HCT116 (cell line): ENCODE data around the gene EXD3. TPM values are rescaled to one million over a fixed set of nuclear protein-coding genes. Genes with fewer than 3 reads are reported as not detected.

Experiments used
- ATAC-seq: fragments of 200-7000 bp; cut with Tn5 transposase; 2 replicates; pipeline ENCODE4 v1.9.1; 2020; ENCODE audit warnings: mild to moderate bottlenecking, moderate library complexity
- BruUV-seq: library from RNA; stranded (reverse); fragments of 400-500 nt; replicated peaks from 2 replicates; lab custom pipeline; 2021; lab: Mats Ljungman, UMichigan
- CTCF ChIA-PET: fragments of 300-600 bp; sonication (Branson Sonifier 250); formaldehyde crosslinking; loops from one replicate; lab custom pipeline; 2021; ENCODE audit warnings: antibody characterized with exemption; lab: Charles Lee
- POLR2A ChIA-PET: fragments of 300-600, 350-600 bp; sonication (Branson Sonifier 250); formaldehyde crosslinking; loops from one replicate; lab custom pipeline; 2021; ENCODE audit warnings: antibody characterized with exemption; lab: Charles Lee
- RAD21 ChIA-PET, 2 experiments: fragments of 300-600 bp; sonication (Branson Sonifier 250); formaldehyde crosslinking; loops; one replicate each; lab custom pipeline; 2023; ENCODE audit warnings: low total read pairs in 2 of 2; ENCODE audit not compliant: uncharacterized antibody in 2 of 2, unreplicated experiment in 2 of 2, low non-redundant PET in 1 of 2; lab: Charles Lee
- DNase-seq: peaks from one replicate; pipeline ENCODE4 v3.0.0-alpha.2; 2010; ENCODE audit warnings: low read depth, low spot score
- H2AFZ ChIP-seq: fragments of 200-600 bp; shearing (Covaris generic), sonication (generic); 2 replicates; pipeline ENCODE4 v1.6.1; 2017; ENCODE audit warnings: low read depth, mixed run types, mixed read lengths, antibody characterized with exemption, low read length; ENCODE audit not compliant: poor library complexity, severe bottlenecking
- H3K27ac ChIP-seq: 2 replicates; pipeline ENCODE4 v1.5.1; 2012; ENCODE audit warnings: low read depth, low read length
- H3K27me3 ChIP-seq: fragments of 200-600 bp; sonication (generic); 2 replicates; pipeline ENCODE4 v1.6.1; 2016; ENCODE audit warnings: mixed run types, low read length, mixed read lengths; ENCODE audit not compliant: insufficient read depth
- H3K36me3 ChIP-seq, 2 experiments: fragments of 200-500 bp in 1 of 2; fragments of 200-600 bp in 1 of 2; sonication (Bioruptor generic) in 1 of 2; sonication (generic) in 1 of 2; 2 replicates each; pipeline versions ENCODE4 v1.5.1 to v1.6.1; 2014 to 2016; ENCODE audit warnings: low read length in 2 of 2, inconsistent platforms in 1 of 2, mixed read lengths in 1 of 2, mixed run types in 1 of 2; ENCODE audit not compliant: insufficient read depth in 2 of 2, control insufficient read depth in 1 of 2
- H3K4me1 ChIP-seq, 2 experiments: fragments of 200-600 bp in 1 of 2; sonication (generic) in 1 of 2; 2 replicates each; pipeline versions ENCODE4 v1.5.1 to v1.6.1; 2012 to 2017; ENCODE audit warnings: low read length in 2 of 2, inconsistent platforms in 1 of 2, mild to moderate bottlenecking in 1 of 2, mixed read lengths in 1 of 2, mixed run types in 1 of 2, moderate library complexity in 1 of 2; ENCODE audit not compliant: insufficient read depth in 2 of 2, control insufficient read depth in 1 of 2
- H3K4me2 ChIP-seq: fragments of 200-600 bp; sonication (generic); 2 replicates; pipeline ENCODE4 v1.6.1; 2017; ENCODE audit warnings: mixed run types, low read length, mixed read lengths
- H3K4me3 ChIP-seq, 2 experiments: fragments of 200-600 bp in 1 of 2; sonication (generic) in 1 of 2; replicated peaks in 1 of 2; 2 replicates each; pipeline ENCODE4 v1.5.1; 2011 to 2016; ENCODE audit warnings: low read length in 2 of 2, control low read depth in 1 of 2, low read depth in 1 of 2, mild to moderate bottlenecking in 1 of 2, mixed read lengths in 1 of 2, mixed run types in 1 of 2
- H3K79me2 ChIP-seq: fragments of 200-600 bp; sonication (generic); 2 replicates; pipeline ENCODE4 v1.6.1; 2017; ENCODE audit warnings: mild to moderate bottlenecking, mixed run types, low read length, moderate library complexity, mixed read lengths; ENCODE audit not compliant: insufficient read depth
- H3K9ac ChIP-seq: fragments of 200-600 bp; sonication (generic); 2 replicates; pipeline ENCODE4 v1.6.1; 2016; ENCODE audit warnings: low read length, mixed read lengths
- H3K9me2 ChIP-seq: fragments of 200-600 bp; sonication (generic), shearing (Covaris generic); 2 replicates; pipeline ENCODE4 v1.6.1; 2017; ENCODE audit warnings: mixed run types, mild to moderate bottlenecking, moderate library complexity; ENCODE audit not compliant: insufficient read depth
- H3K9me3 ChIP-seq, 2 experiments: fragments of 200-500 bp in 1 of 2; fragments of 200-600 bp in 1 of 2; sonication (Bioruptor generic) in 1 of 2; sonication (generic) in 1 of 2; 2 replicates each; pipeline ENCODE4 v1.6.1; 2014 to 2017; ENCODE audit warnings: low read length in 2 of 2, mixed read lengths in 2 of 2, inconsistent platforms in 1 of 2, low read depth in 1 of 2, mild to moderate bottlenecking in 1 of 2, mixed run types in 1 of 2, moderate library complexity in 1 of 2; ENCODE audit not compliant: control insufficient read depth in 1 of 2, insufficient read depth in 1 of 2
- H4K20me1 ChIP-seq: fragments of 200-600 bp; sonication (generic), shearing (Covaris generic); 2 replicates; pipeline ENCODE4 v1.6.1; 2017; ENCODE audit warnings: mixed run types, mild to moderate bottlenecking, moderate library complexity; ENCODE audit not compliant: insufficient read depth
- EGR1 ChIP-seq: IDR thresholded peaks from 2 replicates; pipeline ENCODE4 v1.6.1; 2012; ENCODE audit warnings: low read depth
- JUND ChIP-seq: IDR thresholded peaks from 2 replicates; pipeline ENCODE4 v1.6.1; 2012
- POLR2A ChIP-seq: IDR thresholded peaks from 2 replicates; pipeline ENCODE4 v1.7.0; 2011; ENCODE audit warnings: borderline replicate concordance; ENCODE audit not compliant: insufficient read depth, insufficient read length; ENCODE audit errors: extremely low read depth
- POLR2AphosphoS5 ChIP-seq: IDR thresholded peaks from 2 replicates; pipeline ENCODE4 v1.6.1; 2011; ENCODE audit warnings: mild to moderate bottlenecking, low read depth, low read length, moderate library complexity
- RAD21 ChIP-seq: IDR thresholded peaks from 2 replicates; pipeline ENCODE4 v1.6.1; 2012; ENCODE audit warnings: low read depth, mild to moderate bottlenecking
- SP1 ChIP-seq: IDR thresholded peaks from 2 replicates; pipeline ENCODE4 v1.6.1; 2012; ENCODE audit warnings: low read depth
- intact Hi-C: fragments of 100-400 bp; cut with micrococcal nuclease; formaldehyde crosslinking; loops from 2 replicates; pipeline ENCODE4 v1.10.0; 2022
- total RNA-seq: library from RNA; stranded (reverse); gene quantifications from one replicate; pipeline ENCODE4 v1.2.1, GENCODE V29; 2021; ENCODE audit not compliant: unreplicated experiment
- TF ChIP-seq, protein P1 (sequence below): IDR thresholded peaks from 2 replicates; pipeline ENCODE4 v1.6.1; 2012; ENCODE audit warnings: low read depth
- TF ChIP-seq, protein P2 (sequence below), 3 experiments: fragments of 200-600 bp in 1 of 3; sonication (generic) in 1 of 3; IDR thresholded peaks in 2 of 3; conservative IDR thresholded peaks in 1 of 3; 2 replicates each; pipeline ENCODE4 v1.5.1; 2012 to 2017; ENCODE audit warnings: low read depth in 2 of 3, low read length in 2 of 3, antibody characterized with exemption in 1 of 3, borderline replicate concordance in 1 of 3, control low read depth in 1 of 3, mild to moderate bottlenecking in 1 of 3, mixed read lengths in 1 of 3, mixed run types in 1 of 3, moderate library complexity in 1 of 3; ENCODE audit not compliant: insufficient read depth in 1 of 3
- TF ChIP-seq, protein P3 (sequence below): IDR thresholded peaks from 2 replicates; pipeline ENCODE4 v1.6.1; 2012

Gene EXD3
- total RNA-seq, 1 experiment from 2014 or later, result 25.4 TPM

DNA sequence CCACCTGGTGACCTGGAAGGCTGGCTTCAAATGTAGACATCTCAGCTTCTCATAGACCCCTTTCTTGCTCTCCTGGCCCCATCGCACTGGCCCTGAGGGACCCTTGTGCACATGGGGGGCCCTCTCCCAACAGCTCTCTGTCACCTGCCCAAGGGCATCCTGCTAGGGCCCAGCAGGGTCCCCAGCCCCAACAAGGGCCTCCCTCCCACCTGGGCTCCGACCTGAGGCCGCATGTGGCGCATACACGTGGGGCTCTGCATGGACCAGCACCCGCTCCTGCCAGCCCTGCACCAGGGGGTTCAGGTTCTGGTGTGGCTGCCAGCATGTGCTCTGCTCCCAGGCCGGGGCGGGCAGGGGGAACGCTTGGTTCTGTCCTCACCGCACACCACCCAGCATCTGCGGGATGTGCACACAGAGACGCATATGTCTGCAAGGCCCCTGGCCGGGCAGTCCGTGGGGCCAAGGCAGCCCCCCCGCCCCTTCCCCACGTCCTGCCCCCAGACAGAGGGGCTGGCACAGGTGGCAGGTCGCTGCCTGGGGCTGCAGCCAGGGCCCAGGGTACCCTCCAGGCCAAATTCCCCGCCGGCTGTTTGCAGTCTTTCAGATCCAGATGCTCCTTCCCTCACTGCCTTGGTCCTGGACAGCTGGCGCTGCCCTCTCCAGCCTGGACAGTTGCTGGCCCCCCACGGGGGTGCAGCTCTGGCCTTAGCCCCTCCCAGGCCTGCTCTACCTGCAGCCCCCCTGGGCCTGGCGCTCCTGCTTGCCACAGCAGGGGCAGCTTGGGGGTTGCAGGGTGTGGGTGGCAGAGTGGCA, 103.0 kb downstream of the EXD3 start (continued):
- TF ChIP-seq, protein P1, sequence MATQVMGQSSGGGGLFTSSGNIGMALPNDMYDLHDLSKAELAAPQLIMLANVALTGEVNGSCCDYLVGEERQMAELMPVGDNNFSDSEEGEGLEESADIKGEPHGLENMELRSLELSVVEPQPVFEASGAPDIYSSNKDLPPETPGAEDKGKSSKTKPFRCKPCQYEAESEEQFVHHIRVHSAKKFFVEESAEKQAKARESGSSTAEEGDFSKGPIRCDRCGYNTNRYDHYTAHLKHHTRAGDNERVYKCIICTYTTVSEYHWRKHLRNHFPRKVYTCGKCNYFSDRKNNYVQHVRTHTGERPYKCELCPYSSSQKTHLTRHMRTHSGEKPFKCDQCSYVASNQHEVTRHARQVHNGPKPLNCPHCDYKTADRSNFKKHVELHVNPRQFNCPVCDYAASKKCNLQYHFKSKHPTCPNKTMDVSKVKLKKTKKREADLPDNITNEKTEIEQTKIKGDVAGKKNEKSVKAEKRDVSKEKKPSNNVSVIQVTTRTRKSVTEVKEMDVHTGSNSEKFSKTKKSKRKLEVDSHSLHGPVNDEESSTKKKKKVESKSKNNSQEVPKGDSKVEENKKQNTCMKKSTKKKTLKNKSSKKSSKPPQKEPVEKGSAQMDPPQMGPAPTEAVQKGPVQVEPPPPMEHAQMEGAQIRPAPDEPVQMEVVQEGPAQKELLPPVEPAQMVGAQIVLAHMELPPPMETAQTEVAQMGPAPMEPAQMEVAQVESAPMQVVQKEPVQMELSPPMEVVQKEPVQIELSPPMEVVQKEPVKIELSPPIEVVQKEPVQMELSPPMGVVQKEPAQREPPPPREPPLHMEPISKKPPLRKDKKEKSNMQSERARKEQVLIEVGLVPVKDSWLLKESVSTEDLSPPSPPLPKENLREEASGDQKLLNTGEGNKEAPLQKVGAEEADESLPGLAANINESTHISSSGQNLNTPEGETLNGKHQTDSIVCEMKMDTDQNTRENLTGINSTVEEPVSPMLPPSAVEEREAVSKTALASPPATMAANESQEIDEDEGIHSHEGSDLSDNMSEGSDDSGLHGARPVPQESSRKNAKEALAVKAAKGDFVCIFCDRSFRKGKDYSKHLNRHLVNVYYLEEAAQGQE, result no peak
- TF ChIP-seq POLR2A (no peak), EGR1 (no peak), RAD21 (no peak)

DNA sequence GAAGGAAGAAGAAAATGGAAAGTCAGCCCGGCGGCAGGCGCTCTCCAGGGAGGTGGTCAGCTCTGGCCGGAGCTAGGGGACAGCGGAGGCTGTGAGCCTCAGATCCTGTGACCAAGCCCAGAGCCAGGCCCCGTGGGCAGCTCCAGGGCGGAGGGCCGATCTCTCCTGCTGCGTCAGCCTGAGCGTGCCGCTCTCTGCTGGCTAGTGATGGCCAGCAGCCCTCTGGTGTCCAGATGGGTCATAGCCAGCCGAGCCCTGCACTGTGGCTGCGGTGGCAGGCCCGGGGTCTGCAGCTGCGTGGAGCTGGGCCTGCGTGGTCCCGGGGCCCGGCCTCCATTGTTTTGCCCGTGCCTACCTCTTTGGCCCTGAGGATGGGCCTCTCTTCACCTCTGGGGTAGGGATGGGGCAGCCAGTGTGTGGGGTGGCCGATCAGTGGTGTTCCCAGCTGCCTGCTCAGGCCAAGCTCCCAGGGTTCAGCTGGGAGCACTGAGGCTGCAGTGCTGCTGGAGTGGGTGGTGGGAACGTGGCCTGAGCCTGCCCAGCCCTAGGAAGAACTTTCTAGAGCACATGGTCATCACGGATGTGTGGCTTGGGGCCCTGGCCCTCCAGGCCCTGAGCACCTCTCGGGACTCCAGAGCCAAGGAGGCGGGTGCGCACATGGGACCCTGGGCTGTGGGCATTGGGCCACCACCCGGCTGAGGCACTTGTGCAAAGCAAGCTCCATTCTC, 103.8 kb downstream of the EXD3 start:
- no peak overlapping the region; the same call in 1 of the 2 replicates for H3K27ac ChIP-seq
- ATAC-seq (no peak), DNase-seq (no peak)
- H3K9me3 ChIP-seq, result no peaks in the 10 kb centered on the region
- POLR2A ChIA-PET, result interaction anchor here (0.6 kb wide), 1 partner anchor 122 kb away, joined by 3 read pairs; the partner anchor contains the start of gene ENTPD8
- RAD21 ChIA-PET, result no interaction called here
- BruUV-seq, result no TSS peak
- H3K4me2 ChIP-seq, result no peak overlapping the region
- H3K27me3 ChIP-seq, result no peaks in the 10 kb centered on the region
- no peak overlapping the region for H3K4me3 ChIP-seq
- TF ChIP-seq POLR2AphosphoS5, result no peak
- TF ChIP-seq, protein P2, sequence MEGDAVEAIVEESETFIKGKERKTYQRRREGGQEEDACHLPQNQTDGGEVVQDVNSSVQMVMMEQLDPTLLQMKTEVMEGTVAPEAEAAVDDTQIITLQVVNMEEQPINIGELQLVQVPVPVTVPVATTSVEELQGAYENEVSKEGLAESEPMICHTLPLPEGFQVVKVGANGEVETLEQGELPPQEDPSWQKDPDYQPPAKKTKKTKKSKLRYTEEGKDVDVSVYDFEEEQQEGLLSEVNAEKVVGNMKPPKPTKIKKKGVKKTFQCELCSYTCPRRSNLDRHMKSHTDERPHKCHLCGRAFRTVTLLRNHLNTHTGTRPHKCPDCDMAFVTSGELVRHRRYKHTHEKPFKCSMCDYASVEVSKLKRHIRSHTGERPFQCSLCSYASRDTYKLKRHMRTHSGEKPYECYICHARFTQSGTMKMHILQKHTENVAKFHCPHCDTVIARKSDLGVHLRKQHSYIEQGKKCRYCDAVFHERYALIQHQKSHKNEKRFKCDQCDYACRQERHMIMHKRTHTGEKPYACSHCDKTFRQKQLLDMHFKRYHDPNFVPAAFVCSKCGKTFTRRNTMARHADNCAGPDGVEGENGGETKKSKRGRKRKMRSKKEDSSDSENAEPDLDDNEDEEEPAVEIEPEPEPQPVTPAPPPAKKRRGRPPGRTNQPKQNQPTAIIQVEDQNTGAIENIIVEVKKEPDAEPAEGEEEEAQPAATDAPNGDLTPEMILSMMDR (IDR thresholded peaks at IDR 0.05 in 2 of 3, conservative IDR thresholded peaks at IDR 0.05 in 1 of 3; ENCODE audit: borderline replicate concordance in 1 of 3, insufficient read depth in 1 of 3, low read depth in 2 of 3, low read length in 2 of 3), result 0 out of 6 replicates have a peak, but pooled peaks of 1 of the 3 experiments have one; percentile 8
- TF ChIP-seq, protein P3, sequence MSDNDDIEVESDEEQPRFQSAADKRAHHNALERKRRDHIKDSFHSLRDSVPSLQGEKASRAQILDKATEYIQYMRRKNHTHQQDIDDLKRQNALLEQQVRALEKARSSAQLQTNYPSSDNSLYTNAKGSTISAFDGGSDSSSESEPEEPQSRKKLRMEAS, result no peak
- TF ChIP-seq SP1, result no peak
- TF ChIP-seq JUND, result no peak
- TF ChIP-seq, all 23 proteins: peak for 1
- no peaks in the 10 kb centered on the region for H3K9me2 ChIP-seq
- H3K79me2 ChIP-seq, result no peaks in the 10 kb centered on the region
- H3K9ac ChIP-seq, result no peak overlapping the region
- H4K20me1 ChIP-seq, result no peaks in the 10 kb centered on the region
- CTCF ChIA-PET, result interaction anchor here (0.6 to 1.4 kb wide), 3 partner anchors 17 to 110 kb away, joined by 3 to 8 read pairs (median 4); partner anchors contain the start of genes EXD3, NOXA1 and NRARP
- H2AFZ ChIP-seq, result no peak overlapping the region
- intact Hi-C loops, result no loop called here
- H3K4me1 ChIP-seq, result peaks cover 10 to 20% of the 10 kb centered on the region in 2 experiments; a peak in 3 of 4 replicates
- H3K36me3 ChIP-seq, result no peaks in the 10 kb centered on the region
